Ecto neural progenitor cell (in vitro differentiated cells): ENCODE data around the gene ZNF367.

Source experiments
- DNase-seq: peaks from one replicate; pipeline ENCODE4 v3.0.0-alpha.2; 2018; ENCODE audit warnings: low spot score

ZNF367 gene

GRCh38 chr9:96418083-96418919 lies at the start of gene ZNF367:
ZNF367 (minus strand) TSS chr9:96418370; CDS start chr9:96418032, 338 bp downstream.
- peak; percentile 96 for DNase-seq

GRCh38 chr9:96467784-96468183 lies 49.6 kb upstream of the ZNF367 start:
- no peak for DNase-seq

- DNase-seq, result no peak
These were observed 46.3 kb upstream of the ZNF367 start for GRCh38 chr9:96464426-96464825.

GRCh38 chr9:96462541-96462940 lies 44.4 kb upstream of the ZNF367 start:
- no peak for DNase-seq

GRCh38 chr9:96461336-96461735 lies 43.2 kb upstream of the ZNF367 start:
- DNase-seq, result no peak

- DNase-seq, result no peak
These were observed 42.7 kb upstream of the ZNF367 start for GRCh38 chr9:96460882-96461281.

GRCh38 chr9:96460470-96460869 lies 42.3 kb upstream of the ZNF367 start:
- DNase-seq, result no peak

GRCh38 chr9:96459268-96460007 lies 41.3 kb upstream of the ZNF367 start:
- DNase-seq, result no peak

GRCh38 chr9:96458226-96458625 lies 40.1 kb upstream of the ZNF367 start:
- no peak for DNase-seq

- DNase-seq, result no peak
These were observed 39.1 kb upstream of the ZNF367 start for GRCh38 chr9:96457266-96457665.

- no peak for DNase-seq
These were observed 35.5 kb upstream of the ZNF367 start for GRCh38 chr9:96453625-96454024.

- DNase-seq, result peak; percentile 67
These were observed 32.7 kb upstream of the ZNF367 start for GRCh38 chr9:96450613-96451528.

GRCh38 chr9:96449845-96450612 lies 31.9 kb upstream of the ZNF367 start, which contains the start of gene HABP4:
HABP4 (plus strand) TSS chr9:96450169; CDS start chr9:96450280, 111 bp downstream.
- peak; percentile 97 for DNase-seq

GRCh38 chr9:96449523-96449844 lies 31.3 kb upstream of the ZNF367 start:
- no peak for DNase-seq

- no peak for DNase-seq
These were observed 30.5 kb upstream of the ZNF367 start for GRCh38 chr9:96448546-96449170.

GRCh38 chr9:96447406-96447805 lies 29.2 kb upstream of the ZNF367 start:
- no peak for DNase-seq

GRCh38 chr9:96442491-96442890 lies 24.3 kb upstream of the ZNF367 start:
- no peak for DNase-seq

- no peak for DNase-seq
These were observed 23.8 kb upstream of the ZNF367 start for GRCh38 chr9:96441798-96442445.

- no peak for DNase-seq
These were observed 22.6 kb upstream of the ZNF367 start for GRCh38 chr9:96440671-96441199.

GRCh38 chr9:96437454-96437853 lies 19.3 kb upstream of the ZNF367 start:
- DNase-seq, result no peak
